ENCODE results near the gene FRMD4A. TPM values are rescaled to one million over a fixed set of nuclear protein-coding genes. Genes with fewer than 3 reads are reported as not detected.
"Not testable (repeated sequence)": the region's sequence is repeated elsewhere in the genome, so short reads cannot be mapped to it uniquely, and the experiment has no call there.

FRMD4A gene
- total RNA-seq, 3 donors from 2014 or later: 0.46 to 1.4 (median 0.76) TPM

- H3K9me3 Mint-ChIP-seq: peaks cover 2% of the 10 kb centered on the region
- H3K36me3 Mint-ChIP-seq (ENCODE audit: insufficient read depth): no peaks in the 10 kb centered on the region
- no peak for ATAC-seq
Observed at GRCh38 chr10:13945390-13946208, 385.1 kb downstream of the FRMD4A start.

GRCh38 chr10:13944823-13945222, 385.9 kb downstream of the FRMD4A start:
- DNase-seq (no peak), ATAC-seq (no peak)
- Mint-ChIP-seq H3K36me3 (ENCODE audit: insufficient read depth) (no peaks in the 10 kb centered on the region), H3K4me1 (ENCODE audit: low read depth) (peaks cover 10% of the 10 kb centered on the region), H3K9me3 (peaks cover 3% of the 10 kb centered on the region), H3K27me3 (ENCODE audit: low read depth) (peaks cover 2% of the 10 kb centered on the region), H3K4me3 (no peak overlapping the region)

More at GRCh38 chr10:13945390-13946208, 385.1 kb downstream of the FRMD4A start:
- Mint-ChIP-seq H3K27me3 (ENCODE audit: low read depth) (peaks cover 2% of the 10 kb centered on the region), H3K4me1 (ENCODE audit: low read depth) (peaks cover 10% of the 10 kb centered on the region), H3K4me3 (no peak overlapping the region)
- no peak for DNase-seq

- peaks cover 3% of the 10 kb centered on the region for H3K9me3 Mint-ChIP-seq
- peaks cover 2% of the 10 kb centered on the region for H3K27me3 Mint-ChIP-seq (ENCODE audit: low read depth)
- DNase-seq (no peak), ATAC-seq (no peak)
- H3K4me3 Mint-ChIP-seq: no peak overlapping the region
- H3K36me3 Mint-ChIP-seq (ENCODE audit: insufficient read depth): no peaks in the 10 kb centered on the region
- H3K4me1 Mint-ChIP-seq (ENCODE audit: low read depth): peaks cover 10% of the 10 kb centered on the region
Observed at GRCh38 chr10:13943735-13944398, 386.9 kb downstream of the FRMD4A start.

- H3K4me3 Mint-ChIP-seq: no peak overlapping the region
- H3K27me3 Mint-ChIP-seq (ENCODE audit: low read depth): peaks cover 4% of the 10 kb centered on the region
- ATAC-seq (peak; percentile 67 to 75), DNase-seq (no peak)
- no peaks in the 10 kb centered on the region for H3K36me3 Mint-ChIP-seq (ENCODE audit: insufficient read depth)
- H3K4me1 Mint-ChIP-seq (ENCODE audit: low read depth): peaks cover 10% of the 10 kb centered on the region
- peaks cover 3% of the 10 kb centered on the region for H3K9me3 Mint-ChIP-seq
Observed at GRCh38 chr10:13942035-13942434, 388.7 kb downstream of the FRMD4A start.

DNA sequence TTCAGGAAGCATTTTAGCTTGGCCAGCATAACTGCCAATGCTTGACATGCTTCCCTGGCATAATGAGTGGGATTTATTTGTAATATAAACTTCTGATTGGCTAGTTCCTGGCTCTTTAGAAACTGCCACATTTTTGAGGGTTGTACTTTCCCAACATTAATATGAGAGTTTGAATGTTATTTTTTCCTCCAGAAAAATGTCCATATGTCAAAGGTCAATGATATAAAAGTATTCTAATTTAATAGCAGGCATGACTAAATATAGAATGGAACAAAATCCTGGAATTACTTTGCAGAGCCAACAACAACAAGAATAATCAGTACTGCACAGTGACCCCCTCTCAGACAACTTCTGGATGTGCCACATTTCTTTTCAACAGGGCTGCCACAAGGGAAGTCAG, 391.3 kb downstream of the FRMD4A start:
- Mint-ChIP-seq H3K4me1 (ENCODE audit: low read depth) (peaks cover 10% of the 10 kb centered on the region), H3K27me3 (ENCODE audit: low read depth) (peaks cover 7% of the 10 kb centered on the region), H3K4me3 (no peak overlapping the region), H3K9me3 (peaks cover 3% of the 10 kb centered on the region), H3K36me3 (ENCODE audit: insufficient read depth) (peaks cover 4% of the 10 kb centered on the region)
- DNase-seq (no peak), ATAC-seq (no peak)

DNA sequence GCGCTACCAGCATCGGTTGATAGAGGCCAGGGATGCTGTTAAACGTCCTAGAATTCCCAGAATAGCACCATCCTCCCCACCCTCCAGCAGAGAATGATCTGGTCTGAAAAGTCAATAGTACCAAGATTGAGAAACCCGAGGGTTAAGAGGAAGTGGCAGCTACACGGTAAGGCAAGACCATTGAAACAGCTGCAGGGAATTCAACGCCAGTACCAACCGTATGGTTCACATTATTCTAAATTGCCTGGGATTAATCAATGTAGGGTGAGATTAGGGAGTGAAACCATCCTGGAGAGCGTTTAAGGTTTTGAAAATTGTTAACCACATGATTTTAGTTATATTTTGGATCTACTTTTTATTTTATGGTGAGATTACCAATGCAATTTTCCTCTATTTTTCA, 391.8 kb downstream of the FRMD4A start:
- Mint-ChIP-seq H3K4me3 (no peak overlapping the region), H3K4me1 (ENCODE audit: low read depth) (peaks cover 10% of the 10 kb centered on the region), H3K27me3 (ENCODE audit: low read depth) (peaks cover 7% of the 10 kb centered on the region), H3K9me3 (peaks cover 3% of the 10 kb centered on the region), H3K36me3 (ENCODE audit: insufficient read depth) (peaks cover 4% of the 10 kb centered on the region)
- ATAC-seq (no peak), DNase-seq (no peak)

DNA sequence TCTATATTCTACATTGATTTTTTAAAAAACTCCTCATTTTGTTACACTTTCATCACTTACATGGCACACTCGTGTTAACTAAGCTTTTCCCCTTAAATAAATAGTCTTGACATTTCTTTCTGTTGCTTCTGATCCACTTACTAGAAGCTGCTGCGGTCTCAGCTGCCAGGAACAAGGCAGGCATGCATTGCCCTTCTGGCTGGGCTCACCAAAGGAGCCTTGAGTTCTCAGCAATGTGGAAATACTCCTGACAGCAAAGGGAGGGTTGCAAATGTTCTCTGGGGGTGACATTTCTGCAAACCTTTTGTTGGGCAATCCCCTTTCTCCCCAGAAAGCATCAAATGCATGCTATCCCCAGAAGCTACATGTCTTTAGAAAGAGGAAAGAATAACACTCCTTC, 393.9 kb downstream of the FRMD4A start:
- Mint-ChIP-seq H3K36me3 (ENCODE audit: insufficient read depth) (peaks cover 4% of the 10 kb centered on the region), H3K9me3 (peaks cover 3% of the 10 kb centered on the region), H3K27me3 (ENCODE audit: low read depth) (peaks cover 9% of the 10 kb centered on the region), H3K4me1 (ENCODE audit: low read depth) (peaks cover 2% of the 10 kb centered on the region), H3K4me3 (no peak overlapping the region)
- no peak for ATAC-seq
- DNase-seq: no peak

GRCh38 chr10:13930120-13930519, 400.6 kb downstream of the FRMD4A start:
- Mint-ChIP-seq H3K4me1 (ENCODE audit: low read depth) (peaks cover 12% of the 10 kb centered on the region), H3K4me3 (no peak overlapping the region), H3K27me3 (ENCODE audit: low read depth) (peaks cover 10% of the 10 kb centered on the region), H3K36me3 (ENCODE audit: insufficient read depth) (no peaks in the 10 kb centered on the region), H3K9me3 (no peaks in the 10 kb centered on the region)
- ATAC-seq (peak; percentile 50 to 58), DNase-seq (no peak)

GRCh38 chr10:13928451-13928850, 402.3 kb downstream of the FRMD4A start:
- DNase-seq (no peak), ATAC-seq (no peak)
- Mint-ChIP-seq H3K4me3 (no peak overlapping the region), H3K36me3 (ENCODE audit: insufficient read depth) (no peaks in the 10 kb centered on the region), H3K9me3 (no peaks in the 10 kb centered on the region), H3K27me3 (ENCODE audit: low read depth) (peaks cover 10% of the 10 kb centered on the region), H3K4me1 (ENCODE audit: low read depth) (peaks cover 12% of the 10 kb centered on the region)

- DNase-seq (no peak), ATAC-seq (no peak)
- Mint-ChIP-seq H3K9me3 (no peaks in the 10 kb centered on the region), H3K4me1 (ENCODE audit: low read depth) (peaks cover 12% of the 10 kb centered on the region), H3K36me3 (ENCODE audit: insufficient read depth) (no peaks in the 10 kb centered on the region), H3K27me3 (ENCODE audit: low read depth) (peaks cover 5% of the 10 kb centered on the region), H3K4me3 (no peak overlapping the region)
Observed at GRCh38 chr10:13925971-13926780, 404.5 kb downstream of the FRMD4A start.

- H3K9me3 Mint-ChIP-seq: no peaks in the 10 kb centered on the region
- ATAC-seq: no peak
- no peaks in the 10 kb centered on the region for H3K36me3 Mint-ChIP-seq (ENCODE audit: insufficient read depth)
Observed at GRCh38 chr10:13924040-13924725, 406.5 kb downstream of the FRMD4A start.

GRCh38 chr10:13922586-13922985, 408.1 kb downstream of the FRMD4A start:
- Mint-ChIP-seq H3K9me3 (no peaks in the 10 kb centered on the region), H3K27me3 (ENCODE audit: low read depth) (peaks cover 5% of the 10 kb centered on the region), H3K4me3 (no peak overlapping the region), H3K4me1 (ENCODE audit: low read depth) (peaks cover 5% of the 10 kb centered on the region), H3K36me3 (ENCODE audit: insufficient read depth) (no peaks in the 10 kb centered on the region)
- DNase-seq (no peak), ATAC-seq (no peak)

More at GRCh38 chr10:13924040-13924725, 406.5 kb downstream of the FRMD4A start:
- Mint-ChIP-seq H3K4me3 (no peak overlapping the region), H3K27me3 (ENCODE audit: low read depth) (peaks cover 5% of the 10 kb centered on the region), H3K4me1 (ENCODE audit: low read depth) (peaks cover 5% of the 10 kb centered on the region)
- no peak for DNase-seq

DNA sequence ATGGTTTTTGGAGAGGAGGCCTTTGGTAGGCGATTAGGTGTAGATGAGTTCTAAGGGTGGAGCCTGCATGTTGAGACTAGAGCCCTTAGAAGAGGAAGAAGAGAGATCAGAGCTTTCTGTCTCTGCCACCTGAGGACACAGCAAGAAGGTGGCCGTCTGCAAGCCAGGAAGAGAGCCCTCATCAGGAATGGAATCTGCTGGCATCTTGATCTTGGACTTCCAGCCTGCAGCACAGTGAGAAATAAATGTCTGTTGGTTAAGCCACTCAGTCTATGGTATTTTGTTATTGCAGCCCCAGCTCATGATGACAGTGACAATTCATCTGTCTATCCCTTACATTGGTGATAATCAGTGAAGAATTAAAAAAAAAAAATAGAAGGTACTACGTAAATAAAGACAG, 408.8 kb downstream of the FRMD4A start:
- ATAC-seq: no peak
- H3K4me1 Mint-ChIP-seq (ENCODE audit: low read depth): peaks cover 5% of the 10 kb centered on the region

GRCh38 chr10:13921131-13921530, 409.6 kb downstream of the FRMD4A start:
- H3K4me1 Mint-ChIP-seq (ENCODE audit: low read depth); H3K27me3 Mint-ChIP-seq (ENCODE audit: low read depth); H3K4me3 Mint-ChIP-seq; ATAC-seq; DNase-seq; H3K9me3 Mint-ChIP-seq; H3K36me3 Mint-ChIP-seq (ENCODE audit: insufficient read depth): not testable (repeated sequence)

More for the DNA sequence above, 408.8 kb downstream of the FRMD4A start:
- Mint-ChIP-seq H3K4me3 (no peak overlapping the region), H3K36me3 (ENCODE audit: insufficient read depth) (no peaks in the 10 kb centered on the region), H3K9me3 (no peaks in the 10 kb centered on the region), H3K27me3 (ENCODE audit: low read depth) (peaks cover 5% of the 10 kb centered on the region)
- no peak for DNase-seq
